ENCODE data around the gene NLGN1.

DNA sequence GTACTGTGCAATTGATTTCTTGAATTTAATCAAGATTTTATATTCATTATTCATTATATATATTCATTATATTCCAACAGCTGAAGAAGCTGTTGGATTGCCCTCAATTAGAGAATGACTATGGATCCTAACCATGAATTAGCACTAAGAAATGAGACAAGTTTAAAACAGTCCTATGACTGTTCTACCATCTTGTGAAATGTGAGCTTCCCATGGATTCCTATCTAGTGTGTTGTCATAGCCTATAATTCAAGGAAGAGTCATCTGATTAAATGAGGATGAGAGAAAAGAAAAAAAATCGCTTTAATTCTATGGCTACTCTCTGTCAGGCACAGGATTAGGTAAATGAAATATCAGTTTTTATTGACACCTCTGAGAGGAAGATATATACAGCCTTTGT lies 765.0 kb downstream of the NLGN1 start:
- no peak for TF ChIP-seq POLR2A (IDR thresholded peaks at IDR 0.05)
- TF ChIP-seq, protein P1, sequence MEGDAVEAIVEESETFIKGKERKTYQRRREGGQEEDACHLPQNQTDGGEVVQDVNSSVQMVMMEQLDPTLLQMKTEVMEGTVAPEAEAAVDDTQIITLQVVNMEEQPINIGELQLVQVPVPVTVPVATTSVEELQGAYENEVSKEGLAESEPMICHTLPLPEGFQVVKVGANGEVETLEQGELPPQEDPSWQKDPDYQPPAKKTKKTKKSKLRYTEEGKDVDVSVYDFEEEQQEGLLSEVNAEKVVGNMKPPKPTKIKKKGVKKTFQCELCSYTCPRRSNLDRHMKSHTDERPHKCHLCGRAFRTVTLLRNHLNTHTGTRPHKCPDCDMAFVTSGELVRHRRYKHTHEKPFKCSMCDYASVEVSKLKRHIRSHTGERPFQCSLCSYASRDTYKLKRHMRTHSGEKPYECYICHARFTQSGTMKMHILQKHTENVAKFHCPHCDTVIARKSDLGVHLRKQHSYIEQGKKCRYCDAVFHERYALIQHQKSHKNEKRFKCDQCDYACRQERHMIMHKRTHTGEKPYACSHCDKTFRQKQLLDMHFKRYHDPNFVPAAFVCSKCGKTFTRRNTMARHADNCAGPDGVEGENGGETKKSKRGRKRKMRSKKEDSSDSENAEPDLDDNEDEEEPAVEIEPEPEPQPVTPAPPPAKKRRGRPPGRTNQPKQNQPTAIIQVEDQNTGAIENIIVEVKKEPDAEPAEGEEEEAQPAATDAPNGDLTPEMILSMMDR (IDR thresholded peaks at IDR 0.05): no peak

Measured in lower leg skin (tissue), 3 donors.